Left cardiac atrium (tissue), 4 donors: Measurements from ENCODE around the gene OLFM4. TPM values are rescaled to one million over a fixed set of nuclear protein-coding genes. Genes with fewer than 3 reads are reported as not detected.
"Not testable (repeated sequence)": the region's sequence is repeated elsewhere in the genome, so short reads cannot be mapped to it uniquely, and the experiment has no call there.

Source experiments
- ATAC-seq, 2 donors: fragments of 200-7000 bp; cut with Tn5 transposase; one replicate each; pipeline ENCODE4 v1.9.1; 2020; ENCODE audit warnings: mild to moderate bottlenecking in 2 of 2, moderate library complexity in 2 of 2
- DNase-seq: peaks from one replicate; pipeline ENCODE4 v3.0.0-alpha.2; 2020
- intact Hi-C, 2 donors: fragments of 100-400 bp; cut with DNase I; formaldehyde crosslinking; loops; one replicate each; pipeline versions ENCODE4 v1.14.1 to v1.15.1; 2022 to 2023
- total RNA-seq, 2 donors: library from RNA; stranded (reverse); fragmentation: NEBNext Ultra II Directional; extraction: Animal tissue kit (Norgen Biotek cat#: 25700); gene quantifications; one replicate each; pipeline ENCODE4 v1.2.1, GENCODE V29; 2021
- donor health status: DM: no; HTN: yes; CAD: no.
- donor health status: DM: no; HTN: yes; CAD: no; lungs with severe emphysema.
- donor health status: DM: yes; HTN: yes; CAD: no.
- donor health status: Dilated cardiomyopathy.

Gene OLFM4
- total RNA-seq, 2 donors from 2014 or later, result 0.21 TPM; not detected in 1

- intact Hi-C loops, result no loop called here
- ATAC-seq, result no peak
- DNase-seq, result no peak
Observed at GRCh38 chr13:53012707-53013106, 15.9 kb upstream of the OLFM4 start.

GRCh38 chr13:53013113-53013512, 15.5 kb upstream of the OLFM4 start:
- intact Hi-C loops, result no loop called here
- no peak for DNase-seq

GRCh38 chr13:53014018-53014417, 14.6 kb upstream of the OLFM4 start:
- intact Hi-C loops, DNase-seq, ATAC-seq: not testable (repeated sequence)

More at GRCh38 chr13:53013113-53013512, 15.5 kb upstream of the OLFM4 start:
- ATAC-seq, result no peak

- intact Hi-C loops, result no loop called here
- no peak for ATAC-seq
- no peak for DNase-seq
Observed at GRCh38 chr13:53014495-53015443, 13.8 kb upstream of the OLFM4 start.

GRCh38 chr13:53015971-53016370, 12.6 kb upstream of the OLFM4 start:
- DNase-seq, result no peak
- no peak for ATAC-seq
- intact Hi-C loops, result no loop called here

- DNase-seq (no peak), ATAC-seq (no peak)
- intact Hi-C loops, result no loop called here
Observed at GRCh38 chr13:53017433-53017970, 11.1 kb upstream of the OLFM4 start.

- ATAC-seq (no peak), DNase-seq (no peak)
- intact Hi-C loops, result no loop called here
Observed at GRCh38 chr13:53018690-53019647, 9.6 kb upstream of the OLFM4 start.

- ATAC-seq (no peak), DNase-seq (no peak)
- intact Hi-C loops, result no loop called here
Observed at GRCh38 chr13:53020764-53021335, 7.8 kb upstream of the OLFM4 start.

- DNase-seq (no peak), ATAC-seq (no peak)
- intact Hi-C loops, result no loop called here
Observed at GRCh38 chr13:53023246-53023645, 5.4 kb upstream of the OLFM4 start.

- intact Hi-C loops, result no loop called here
- ATAC-seq, result no peak
- no peak for DNase-seq
Observed at GRCh38 chr13:53028063-53028462, 550 bp upstream of the OLFM4 start.

- DNase-seq, result no peak
- intact Hi-C loops, result no loop called here
- ATAC-seq, result no peak
Observed at GRCh38 chr13:53032849-53033248, 4.2 kb downstream of the OLFM4 start.

- DNase-seq (no peak), ATAC-seq (no peak)
- intact Hi-C loops, result no loop called here
Observed at GRCh38 chr13:53038993-53039392, 10.4 kb downstream of the OLFM4 start.

- intact Hi-C loops, result no loop called here
- DNase-seq (no peak), ATAC-seq (no peak)
Observed at GRCh38 chr13:53041968-53042516, 13.4 kb downstream of the OLFM4 start.

GRCh38 chr13:53042877-53043276, 14.3 kb downstream of the OLFM4 start:
- no peak for DNase-seq
- ATAC-seq, result no peak
- intact Hi-C loops, result no loop called here

GRCh38 chr13:53043398-53043797, 14.8 kb downstream of the OLFM4 start:
- intact Hi-C loops, result no loop called here
- no peak for DNase-seq
- no peak for ATAC-seq

- no peak for DNase-seq
- intact Hi-C loops, result no loop called here
- ATAC-seq, result peak in 1 of 2 donors; percentile 56
Observed at GRCh38 chr13:53045189-53045588, 16.6 kb downstream of the OLFM4 start.

- DNase-seq (no peak), ATAC-seq (no peak)
- intact Hi-C loops, result no loop called here
Observed at GRCh38 chr13:53048880-53049279, 20.3 kb downstream of the OLFM4 start.

- intact Hi-C loops, result no loop called here
- DNase-seq (no peak), ATAC-seq (no peak)
Observed at GRCh38 chr13:53050151-53050550, 21.5 kb downstream of the OLFM4 start.

- intact Hi-C loops, result no loop called here
- DNase-seq (no peak), ATAC-seq (peak in 1 of 2 donors; percentile 31)
Observed at GRCh38 chr13:53052675-53053074, 24.1 kb downstream of the OLFM4 start.
